ENCODE results near the gene SMTN. TPM values are rescaled to one million over a fixed set of nuclear protein-coding genes. Genes with fewer than 3 reads are reported as not detected.

SMTN gene
- total and polyA plus RNA-seq, 4 donors: 10.1 to 47.3 (median 13.8) TPM

DNA sequence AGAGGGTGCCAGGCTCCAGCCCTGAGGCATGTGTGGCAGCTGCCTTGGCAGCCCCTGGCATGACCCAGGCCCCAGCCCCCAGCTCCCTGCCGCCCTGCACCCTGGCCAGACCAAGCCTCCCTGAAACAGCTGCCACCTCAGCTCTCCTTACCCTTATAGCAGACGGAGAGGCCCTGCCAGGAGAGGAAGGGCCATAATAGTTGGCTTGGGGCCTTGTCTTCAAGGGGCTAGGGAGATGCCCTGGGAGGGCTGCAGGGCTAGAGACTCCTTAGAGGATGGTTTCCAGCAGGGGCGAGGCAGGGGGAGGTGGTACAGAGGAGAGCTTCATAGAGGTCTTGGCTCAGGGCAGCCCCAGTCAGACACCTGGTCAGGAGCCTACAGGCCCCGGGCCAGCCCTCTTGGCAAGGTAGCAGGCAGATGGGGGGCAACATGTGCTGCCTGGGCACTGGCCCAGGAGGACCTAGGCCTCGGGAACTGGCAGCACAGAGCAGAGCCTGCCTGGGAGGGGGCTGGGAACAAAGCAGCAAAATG lies 13.0 kb downstream of the SMTN start (continued):
- TF ChIP-seq REST (IDR thresholded peaks at IDR 0.05): no peak

DNA sequence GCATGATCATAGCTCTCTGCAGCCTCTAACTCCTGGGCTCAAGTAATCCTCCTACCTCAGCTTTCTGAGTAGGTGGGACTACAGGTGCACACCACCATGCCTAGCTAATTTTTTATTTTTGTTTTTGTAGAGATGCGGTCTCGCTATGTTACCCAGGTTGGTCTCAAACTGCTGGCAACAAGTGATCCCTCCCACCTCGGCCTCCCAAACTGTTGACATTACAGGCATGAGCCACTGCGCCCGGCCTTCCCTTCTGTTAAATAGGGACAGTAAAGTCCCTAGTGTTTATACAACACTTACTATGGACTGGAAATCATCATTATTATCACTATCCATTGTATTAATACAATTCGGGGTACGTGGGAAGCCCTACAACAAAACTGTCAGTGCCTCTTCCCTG lies 13.6 kb downstream of the SMTN start:
- TF ChIP-seq NR2F2 (IDR thresholded peaks at IDR 0.05): no peak
- TF ChIP-seq MAX (IDR thresholded peaks at IDR 0.05): no peak
- no peak for TF ChIP-seq RAD21 (IDR thresholded peaks at IDR 0.05)
- no peak for TF ChIP-seq ATF3 (IDR thresholded peaks at IDR 0.05)
- TF ChIP-seq FOXA2 (IDR thresholded peaks at IDR 0.05): no peak
- TF ChIP-seq ZBTB33 (IDR thresholded peaks at IDR 0.05): no peak
- no peak for TF ChIP-seq JUND (IDR thresholded peaks at IDR 0.05)
- TF ChIP-seq HNF4G (IDR thresholded peaks at IDR 0.05): no peak
- no peak for TF ChIP-seq YY1 (IDR thresholded peaks at IDR 0.05)
- TF ChIP-seq GABPA (IDR thresholded peaks at IDR 0.05 in 1 of 2, conservative IDR thresholded peaks at IDR 0.05 in 1 of 2): no peak
- no peak for TF ChIP-seq REST (IDR thresholded peaks at IDR 0.05)
- no peak for TF ChIP-seq TAF1 (conservative IDR thresholded peaks at IDR 0.05)
- no peak for TF ChIP-seq RXRA (IDR thresholded peaks at IDR 0.05)
- no peak for TF ChIP-seq HNF4A (conservative IDR thresholded peaks at IDR 0.05)
- TF ChIP-seq, protein P1, sequence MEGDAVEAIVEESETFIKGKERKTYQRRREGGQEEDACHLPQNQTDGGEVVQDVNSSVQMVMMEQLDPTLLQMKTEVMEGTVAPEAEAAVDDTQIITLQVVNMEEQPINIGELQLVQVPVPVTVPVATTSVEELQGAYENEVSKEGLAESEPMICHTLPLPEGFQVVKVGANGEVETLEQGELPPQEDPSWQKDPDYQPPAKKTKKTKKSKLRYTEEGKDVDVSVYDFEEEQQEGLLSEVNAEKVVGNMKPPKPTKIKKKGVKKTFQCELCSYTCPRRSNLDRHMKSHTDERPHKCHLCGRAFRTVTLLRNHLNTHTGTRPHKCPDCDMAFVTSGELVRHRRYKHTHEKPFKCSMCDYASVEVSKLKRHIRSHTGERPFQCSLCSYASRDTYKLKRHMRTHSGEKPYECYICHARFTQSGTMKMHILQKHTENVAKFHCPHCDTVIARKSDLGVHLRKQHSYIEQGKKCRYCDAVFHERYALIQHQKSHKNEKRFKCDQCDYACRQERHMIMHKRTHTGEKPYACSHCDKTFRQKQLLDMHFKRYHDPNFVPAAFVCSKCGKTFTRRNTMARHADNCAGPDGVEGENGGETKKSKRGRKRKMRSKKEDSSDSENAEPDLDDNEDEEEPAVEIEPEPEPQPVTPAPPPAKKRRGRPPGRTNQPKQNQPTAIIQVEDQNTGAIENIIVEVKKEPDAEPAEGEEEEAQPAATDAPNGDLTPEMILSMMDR (IDR thresholded peaks at IDR 0.05; ENCODE audit: low read depth, low read length, missing input control): no peak
- TF ChIP-seq EGR1 (IDR thresholded peaks at IDR 0.05; ENCODE audit: low read depth in 2 of 2): no peak
- no peak for TF ChIP-seq FOXA1 (IDR thresholded peaks at IDR 0.05)
- TF ChIP-seq SP1 (IDR thresholded peaks at IDR 0.05): no peak
- H3K36me3 ChIP-seq (ENCODE audit: control insufficient read depth in 4 of 4, insufficient read depth in 3 of 4, low read depth in 1 of 4, low read length in 3 of 4): peaks cover 0 to 8% (median 3%) of the 10 kb centered on the region in 4 donors
- H3K9ac ChIP-seq (ENCODE audit: low read depth in 1 of 2, low read length in 2 of 2): no peak overlapping the region
- no peak overlapping the region for H3K4me3 ChIP-seq (ENCODE audit: low read depth in 1 of 3, low read length in 3 of 3)
- WGBS: 95% methylated on average over 7 of the region's 7 CpGs
- no peaks in the 10 kb centered on the region for H3K27me3 ChIP-seq (ENCODE audit: control insufficient read depth in 4 of 4, insufficient read depth in 4 of 4, low read length in 3 of 4)
- peaks cover 0 to 2% (median 0%) of the 10 kb centered on the region in 4 donors for H3K4me1 ChIP-seq (ENCODE audit: control insufficient read depth in 4 of 4, insufficient read depth in 4 of 4, low read length in 3 of 4)
- no peaks in the 10 kb centered on the region for H3K9me3 ChIP-seq (ENCODE audit: control insufficient read depth in 4 of 4, low read length in 3 of 4)
- DNase-seq (ENCODE audit: low spot score): no peak
- H3K27ac ChIP-seq (ENCODE audit: low read depth in 1 of 2, low read length in 2 of 2): no peak overlapping the region

Data from liver (tissue), 9 donors.